H1 (cell line): ENCODE data around the gene MYBL2.

Experiments used
- CHD2 ChIP-seq: IDR thresholded peaks from 2 replicates; pipeline ENCODE4 v1.6.1; 2012; ENCODE audit warnings: low read length, improper control_type of control experiment
- CTCF ChIP-seq, 3 experiments: IDR thresholded peaks; 1 replicate in 2 of 3; 2 replicates in 1 of 3; pipeline versions ENCODE4 v1.5.1 to v1.6.1; 2011; ENCODE audit warnings: low read length in 3 of 3, mild to moderate bottlenecking in 3 of 3, inconsistent platforms in 2 of 3, low read depth in 1 of 3, moderate library complexity in 1 of 3; ENCODE audit not compliant: insufficient read depth in 1 of 3; ENCODE audit errors: control extremely low read depth in 1 of 3
- MAX ChIP-seq: IDR thresholded peaks from 2 replicates; pipeline ENCODE4 v1.6.1; 2012; ENCODE audit warnings: inconsistent platforms

- TF ChIP-seq MAX: no peak
- no peak for TF ChIP-seq CHD2
- no peak for TF ChIP-seq CTCF (IDR thresholded peaks at IDR 0.05; ENCODE audit: control extremely low read depth in 1 of 3, insufficient read depth in 1 of 3, low read depth in 1 of 3, low read length in 3 of 3)
These were observed 61.9 kb downstream of the MYBL2 start for GRCh38 chr20:43728686-43729255.
